H1 (cell line): ENCODE measurements around the gene DRAXIN.

ENCODE experiments used
- ATF2 ChIP-seq: IDR thresholded peaks from 2 replicates; pipeline ENCODE4 v1.6.1; 2012; ENCODE audit warnings: low read length, inconsistent platforms
- ATF3 ChIP-seq: IDR thresholded peaks from 2 replicates; pipeline ENCODE4 v1.6.1; 2011; ENCODE audit warnings: low read depth, mild to moderate bottlenecking, low read length; ENCODE audit not compliant: insufficient read depth
- CTCF ChIP-seq, 3 experiments: IDR thresholded peaks; 1 replicate in 2 of 3; 2 replicates in 1 of 3; pipeline versions ENCODE4 v1.5.1 to v1.6.1; 2011; ENCODE audit warnings: low read length in 3 of 3, mild to moderate bottlenecking in 3 of 3, inconsistent platforms in 2 of 3, low read depth in 1 of 3, moderate library complexity in 1 of 3; ENCODE audit not compliant: insufficient read depth in 1 of 3; ENCODE audit errors: control extremely low read depth in 1 of 3
- EP300 ChIP-seq, 2 experiments: IDR thresholded peaks; 1 replicate in 1 of 2; 2 replicates in 1 of 2; pipeline ENCODE4 v1.6.1; 2011 to 2012; ENCODE audit warnings: low read depth in 2 of 2, low read length in 2 of 2, mild to moderate bottlenecking in 2 of 2, borderline replicate concordance in 1 of 2, inconsistent platforms in 1 of 2, moderate library complexity in 1 of 2
- PHF8 ChIP-seq: fragments of 200-600 bp; sonication (generic); conservative IDR thresholded peaks from 2 replicates; pipeline ENCODE4 v1.7.1; 2012; ENCODE audit warnings: low read depth, mild to moderate bottlenecking, inconsistent platforms, low read length, moderate library complexity
- POLR2A ChIP-seq, 2 experiments: IDR thresholded peaks; 1 replicate in 1 of 2; 2 replicates in 1 of 2; pipeline ENCODE4 v1.6.1; 2011; ENCODE audit warnings: low read depth in 2 of 2, low read length in 2 of 2, mild to moderate bottlenecking in 2 of 2; ENCODE audit errors: control extremely low read depth in 1 of 2
- POLR2AphosphoS5 ChIP-seq: IDR thresholded peaks from 2 replicates; pipeline ENCODE4 v1.6.1; 2011; ENCODE audit warnings: low read depth, low read length
- RAD21 ChIP-seq, 2 experiments: IDR thresholded peaks in 1 of 2; conservative IDR thresholded peaks in 1 of 2; 2 replicates each; pipeline ENCODE4 v1.6.1; 2011; ENCODE audit warnings: low read depth in 2 of 2, low read length in 2 of 2, improper control_type of control experiment in 1 of 2, inconsistent platforms in 1 of 2, mild to moderate bottlenecking in 1 of 2, moderate library complexity in 1 of 2
- RBBP5 ChIP-seq: IDR thresholded peaks from 2 replicates; pipeline ENCODE4 v1.7.1; 2012; ENCODE audit warnings: low read depth, mild to moderate bottlenecking, inconsistent platforms, low read length, moderate library complexity, borderline replicate concordance
- RFX5 ChIP-seq: IDR thresholded peaks from 2 replicates; pipeline ENCODE4 v1.6.1; 2011; ENCODE audit warnings: low read depth, low read length, improper control_type of control experiment, borderline replicate concordance
- SP1 ChIP-seq: IDR thresholded peaks from 2 replicates; pipeline ENCODE4 v1.6.1; 2011; ENCODE audit warnings: low read depth, low read length
- USF2 ChIP-seq: IDR thresholded peaks from 2 replicates; pipeline ENCODE4 v1.6.1; 2011; ENCODE audit warnings: low read length, improper control_type of control experiment
- ZNF274 ChIP-seq: IDR thresholded peaks from 2 replicates; pipeline ENCODE4 v1.7.0; 2012; ENCODE audit warnings: low read length, borderline replicate concordance; ENCODE audit errors: extremely low read depth

- no peak for TF ChIP-seq CTCF (IDR thresholded peaks at IDR 0.05; ENCODE audit: control extremely low read depth in 1 of 3, insufficient read depth in 1 of 3, low read depth in 1 of 3, low read length in 3 of 3)
- TF ChIP-seq POLR2AphosphoS5, result no peak
- no peak for TF ChIP-seq PHF8
- no peak for TF ChIP-seq ATF3
- TF ChIP-seq EP300 (IDR thresholded peaks at IDR 0.05; ENCODE audit: borderline replicate concordance in 1 of 2, low read depth in 2 of 2, low read length in 2 of 2), result no peak
- no peak for TF ChIP-seq USF2
- TF ChIP-seq POLR2A (IDR thresholded peaks at IDR 0.05; ENCODE audit: control extremely low read depth in 1 of 2, low read depth in 2 of 2, low read length in 2 of 2), result no peak
- no peak for TF ChIP-seq ZNF274
- no peak for TF ChIP-seq SP1
- no peak for TF ChIP-seq RFX5
- no peak for TF ChIP-seq RAD21 (IDR thresholded peaks at IDR 0.05 in 1 of 2, conservative IDR thresholded peaks at IDR 0.05 in 1 of 2; ENCODE audit: low read depth in 2 of 2, low read length in 2 of 2)
- no peak for TF ChIP-seq ATF2
- TF ChIP-seq RBBP5, result no peak
Observed at GRCh38 chr1:11767922-11768704, 76.6 kb downstream of the DRAXIN start.
